HG03095 (cell line): ENCODE results near the gene SPIB.

Source experiments
- ATAC-seq: cut with Tn5 transposase; IDR thresholded peaks from one replicate; pipeline ENCODE4 v1.9.1; 2021; ENCODE audit warnings: moderate library complexity; ENCODE audit not compliant: unreplicated experiment

SPIB gene

GRCh38 chr19:50417111-50418081 lies 1.3 kb upstream of the SPIB start:
- no peak for ATAC-seq

GRCh38 chr19:50419022-50419579 lies 363 bp downstream of the SPIB start:
- ATAC-seq, result no peak

GRCh38 chr19:50419580-50420035 lies 870 bp downstream of the SPIB start:
- no peak for ATAC-seq

GRCh38 chr19:50420127-50420526 lies 1.4 kb downstream of the SPIB start:
- no peak for ATAC-seq

- ATAC-seq, result no peak
These were observed 2.1 kb downstream of the SPIB start for GRCh38 chr19:50420808-50421207.

GRCh38 chr19:50422397-50423278 lies 3.9 kb downstream of the SPIB start:
- ATAC-seq, result no peak

- ATAC-seq, result no peak
These were observed 4.8 kb downstream of the SPIB start for GRCh38 chr19:50423279-50424113.

- no peak for ATAC-seq
These were observed 6.8 kb downstream of the SPIB start for GRCh38 chr19:50425581-50425980.

- no peak for ATAC-seq
These were observed 8.7 kb downstream of the SPIB start for GRCh38 chr19:50427318-50427925.

- no peak for ATAC-seq
These were observed 9.3 kb downstream of the SPIB start for GRCh38 chr19:50427997-50428425.

- no peak for ATAC-seq
These were observed 10.2 kb downstream of the SPIB start for GRCh38 chr19:50428772-50429463.

GRCh38 chr19:50430888-50431342 lies 12.2 kb downstream of the SPIB start:
- no peak for ATAC-seq

GRCh38 chr19:50431343-50432220 lies 12.8 kb downstream of the SPIB start:
- ATAC-seq, result peak; percentile 76

GRCh38 chr19:50432221-50433028 lies 13.7 kb downstream of the SPIB start, which contains the start of gene MYBPC2:
Gene MYBPC2, plus strand, starts transcription at chr19:50432892. Its CDS starts 62 bp downstream, at chr19:50432954.
- no peak for ATAC-seq

GRCh38 chr19:50433201-50434180 lies 14.8 kb downstream of the SPIB start:
- no peak for ATAC-seq

- no peak for ATAC-seq
These were observed 15.8 kb downstream of the SPIB start for GRCh38 chr19:50434525-50434924.
